Measurements from ENCODE around the gene ATXN2. TPM values are rescaled to one million over a fixed set of nuclear protein-coding genes. Genes with fewer than 3 reads are reported as not detected.
A peak's percentile ranks its signal among the peaks of the same experiment; 100 is the strongest.

The ATXN2 gene
- total and polyA plus RNA-seq, 10 donors: 7.7 to 77.8 (median 56.8) TPM

- Histone ChIP-seq H3K9me3 (no peaks in the 10 kb centered on the region), H3K27ac (no peak overlapping the region)
- intact Hi-C loops (cut with DNase I; ENCODE audit: low total_unique reads): no loop called here
These were observed 43.7 kb upstream of the ATXN2 start for GRCh38 chr12:111642681-111643426.

GRCh38 chr12:111640506-111640905, 41.4 kb upstream of the ATXN2 start:
- H3K27me3 ChIP-seq (replicated peaks in 1 of 7): no peaks in the 10 kb centered on the region
- no peaks in the 10 kb centered on the region for H3K9me3 ChIP-seq
- H3K27ac ChIP-seq: no peak overlapping the region
- H3K4me3 ChIP-seq: no peak overlapping the region
- peaks cover under 1 to 70% (median 44%) of the 10 kb centered on the region in 6 donors for H3K36me3 ChIP-seq
- H3K4me1 ChIP-seq: peaks cover 0 to 18% (median 6%) of the 10 kb centered on the region in 6 donors
- no peak for DNase-seq
- TF ChIP-seq POLR2AphosphoS5 (IDR thresholded peaks at IDR 0.05): no peak
- no peak for TF ChIP-seq POLR2A (IDR thresholded peaks at IDR 0.05)
- TF ChIP-seq, protein P1, sequence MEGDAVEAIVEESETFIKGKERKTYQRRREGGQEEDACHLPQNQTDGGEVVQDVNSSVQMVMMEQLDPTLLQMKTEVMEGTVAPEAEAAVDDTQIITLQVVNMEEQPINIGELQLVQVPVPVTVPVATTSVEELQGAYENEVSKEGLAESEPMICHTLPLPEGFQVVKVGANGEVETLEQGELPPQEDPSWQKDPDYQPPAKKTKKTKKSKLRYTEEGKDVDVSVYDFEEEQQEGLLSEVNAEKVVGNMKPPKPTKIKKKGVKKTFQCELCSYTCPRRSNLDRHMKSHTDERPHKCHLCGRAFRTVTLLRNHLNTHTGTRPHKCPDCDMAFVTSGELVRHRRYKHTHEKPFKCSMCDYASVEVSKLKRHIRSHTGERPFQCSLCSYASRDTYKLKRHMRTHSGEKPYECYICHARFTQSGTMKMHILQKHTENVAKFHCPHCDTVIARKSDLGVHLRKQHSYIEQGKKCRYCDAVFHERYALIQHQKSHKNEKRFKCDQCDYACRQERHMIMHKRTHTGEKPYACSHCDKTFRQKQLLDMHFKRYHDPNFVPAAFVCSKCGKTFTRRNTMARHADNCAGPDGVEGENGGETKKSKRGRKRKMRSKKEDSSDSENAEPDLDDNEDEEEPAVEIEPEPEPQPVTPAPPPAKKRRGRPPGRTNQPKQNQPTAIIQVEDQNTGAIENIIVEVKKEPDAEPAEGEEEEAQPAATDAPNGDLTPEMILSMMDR (IDR thresholded peaks at IDR 0.05 in 8 of 11, conservative IDR thresholded peaks at IDR 0.05 in 3 of 11): no peak
- intact Hi-C loops (cut with DNase I; ENCODE audit: low total_unique reads): no loop called here
- WGBS, 5 donors: 85 to 94% (median 91%) methylated on average over 5 of the region's 5 CpGs

More at GRCh38 chr12:111642681-111643426, 43.7 kb upstream of the ATXN2 start:
- Histone ChIP-seq H3K36me3 (peaks cover 12 to 93% (median 67%) of the 10 kb centered on the region in 6 donors), H3K4me3 (no peak overlapping the region), H3K4me1 (no peaks in the 10 kb centered on the region), H3K27me3 (replicated peaks in 1 of 7) (no peaks in the 10 kb centered on the region)
- 84 to 94% (median 86%) methylated on average over 4 of the region's 4 CpGs for WGBS, 5 donors
- TF ChIP-seq, protein P1 (IDR thresholded peaks at IDR 0.05 in 8 of 11, conservative IDR thresholded peaks at IDR 0.05 in 3 of 11): no peak
- TF ChIP-seq POLR2A (IDR thresholded peaks at IDR 0.05): no peak
- TF ChIP-seq POLR2AphosphoS5 (IDR thresholded peaks at IDR 0.05): no peak
- no peak for DNase-seq

- Histone ChIP-seq H3K4me1 (peaks cover 0 to 22% (median 8%) of the 10 kb centered on the region in 6 donors), H3K27ac (no peak overlapping the region), H3K27me3 (replicated peaks in 1 of 7) (no peaks in the 10 kb centered on the region), H3K9me3 (no peaks in the 10 kb centered on the region), H3K36me3 (peaks cover 0 to 50% (median 25%) of the 10 kb centered on the region in 6 donors), H3K4me3 (no peak overlapping the region)
- TF ChIP-seq POLR2A (IDR thresholded peaks at IDR 0.05) (no peak), POLR2AphosphoS5 (IDR thresholded peaks at IDR 0.05) (no peak)
- TF ChIP-seq, protein P1 (IDR thresholded peaks at IDR 0.05 in 8 of 11, conservative IDR thresholded peaks at IDR 0.05 in 3 of 11): no peak
- DNase-seq: no peak
- intact Hi-C loops (cut with DNase I; ENCODE audit: low total_unique reads): no loop called here
- 78 to 91% (median 88%) methylated on average over 6 of the region's 6 CpGs for WGBS, 5 donors
These were observed 39.4 kb upstream of the ATXN2 start for GRCh38 chr12:111638556-111638955.

- intact Hi-C loops (cut with DNase I; ENCODE audit: low total_unique reads): no loop called here
- Histone ChIP-seq H3K27me3 (replicated peaks in 1 of 7) (no peaks in the 10 kb centered on the region), H3K9me3 (no peaks in the 10 kb centered on the region), H3K4me3 (no peak overlapping the region), H3K36me3 (peaks cover 0 to 28% (median 8%) of the 10 kb centered on the region in 6 donors), H3K27ac (peak overlapping the region in 6 of 8 donors; percentile 16 to 59 (median 54)), H3K4me1 (peaks cover 0 to 22% (median 8%) of the 10 kb centered on the region in 6 donors)
- DNase-seq: peak; percentile 47
- TF ChIP-seq POLR2A (IDR thresholded peaks at IDR 0.05) (no peak), POLR2AphosphoS5 (IDR thresholded peaks at IDR 0.05) (peak; percentile 23 to 40 (median 31))
- TF ChIP-seq, protein P1 (IDR thresholded peaks at IDR 0.05 in 8 of 11, conservative IDR thresholded peaks at IDR 0.05 in 3 of 11): no peak
- 59 to 87% (median 74%) methylated on average over 17 to 19 of the region's 19 CpGs for WGBS, 5 donors
These were observed 37.3 kb upstream of the ATXN2 start for GRCh38 chr12:111636209-111636945.
